Measurements from ENCODE around the gene GJA1.
"Not testable (repeated sequence)": the region's sequence is repeated elsewhere in the genome, so short reads cannot be mapped to it uniquely, and the experiment has no call there.

The GJA1 gene

GRCh38 chr6:121408321-121408720 is 27.1 kb upstream of the GJA1 start:
- Histone ChIP-seq H3K4me3 (ENCODE audit: low read depth in 1 of 5, low read length in 5 of 5) (no peak overlapping the region), H3K27ac (ENCODE audit: low read depth, low read length) (no peak overlapping the region), H3K4me1 (ENCODE audit: control insufficient read depth in 5 of 5, insufficient read depth in 5 of 5, low read length in 5 of 5) (no peaks in the 10 kb centered on the region), H3K27me3 (ENCODE audit: control insufficient read depth in 5 of 5, insufficient read depth in 4 of 5, low read length in 5 of 5) (no peaks in the 10 kb centered on the region), H3K36me3 (ENCODE audit: control insufficient read depth in 5 of 5, insufficient read depth in 5 of 5, low read length in 5 of 5) (no peaks in the 10 kb centered on the region), H3K9me3 (ENCODE audit: control insufficient read depth in 5 of 5, low read length in 5 of 5) (no peaks in the 10 kb centered on the region), H3K9ac (ENCODE audit: low read length in 5 of 5) (no peak overlapping the region)

GRCh38 chr6:121413879-121414278 is 21.6 kb upstream of the GJA1 start:
- Histone ChIP-seq H3K27me3 (ENCODE audit: control insufficient read depth in 5 of 5, insufficient read depth in 4 of 5, low read length in 5 of 5) (no peaks in the 10 kb centered on the region), H3K9ac (ENCODE audit: low read length in 5 of 5) (no peak overlapping the region), H3K36me3 (ENCODE audit: control insufficient read depth in 5 of 5, insufficient read depth in 5 of 5, low read length in 5 of 5) (no peaks in the 10 kb centered on the region), H3K27ac (ENCODE audit: low read depth, low read length) (no peak overlapping the region), H3K4me3 (ENCODE audit: low read depth in 1 of 5, low read length in 5 of 5) (no peak overlapping the region), H3K9me3 (ENCODE audit: control insufficient read depth in 5 of 5, low read length in 5 of 5) (no peaks in the 10 kb centered on the region), H3K4me1 (ENCODE audit: control insufficient read depth in 5 of 5, insufficient read depth in 5 of 5, low read length in 5 of 5) (no peaks in the 10 kb centered on the region)

- no peak overlapping the region for H3K27ac ChIP-seq (ENCODE audit: low read depth, low read length)
- H3K4me3 ChIP-seq (ENCODE audit: low read depth in 1 of 5, low read length in 5 of 5), result no peak overlapping the region
- no peak overlapping the region for H3K9ac ChIP-seq (ENCODE audit: low read length in 5 of 5)
- no peaks in the 10 kb centered on the region for H3K27me3 ChIP-seq (ENCODE audit: control insufficient read depth in 5 of 5, insufficient read depth in 4 of 5, low read length in 5 of 5)
- no peaks in the 10 kb centered on the region for H3K9me3 ChIP-seq (ENCODE audit: control insufficient read depth in 5 of 5, low read length in 5 of 5)
- H3K4me1 ChIP-seq (ENCODE audit: control insufficient read depth in 5 of 5, insufficient read depth in 5 of 5, low read length in 5 of 5), result no peaks in the 10 kb centered on the region
- H3K36me3 ChIP-seq (ENCODE audit: control insufficient read depth in 5 of 5, insufficient read depth in 5 of 5, low read length in 5 of 5), result no peaks in the 10 kb centered on the region
These were observed 17.1 kb upstream of the GJA1 start for GRCh38 chr6:121418346-121418745.

- H3K4me1 ChIP-seq (ENCODE audit: control insufficient read depth in 5 of 5, insufficient read depth in 5 of 5, low read length in 5 of 5), result peaks cover 0 to 4% (median 0%) of the 10 kb centered on the region in 5 donors
- no peak overlapping the region for H3K27ac ChIP-seq (ENCODE audit: low read depth, low read length)
- H3K36me3 ChIP-seq (ENCODE audit: control insufficient read depth in 5 of 5, insufficient read depth in 5 of 5, low read length in 5 of 5), result no peaks in the 10 kb centered on the region
- no peak overlapping the region for H3K4me3 ChIP-seq (ENCODE audit: low read depth in 1 of 5, low read length in 5 of 5)
- H3K9me3 ChIP-seq (ENCODE audit: control insufficient read depth in 5 of 5, low read length in 5 of 5), result no peaks in the 10 kb centered on the region
- H3K27me3 ChIP-seq (ENCODE audit: control insufficient read depth in 5 of 5, insufficient read depth in 4 of 5, low read length in 5 of 5), result no peaks in the 10 kb centered on the region
- no peak overlapping the region for H3K9ac ChIP-seq (ENCODE audit: low read length in 5 of 5)
These were observed 8.8 kb upstream of the GJA1 start for GRCh38 chr6:121426686-121427085.

- H3K36me3 ChIP-seq (ENCODE audit: control insufficient read depth in 5 of 5, insufficient read depth in 5 of 5, low read length in 5 of 5), result no peaks in the 10 kb centered on the region
- no peak overlapping the region for H3K27ac ChIP-seq (ENCODE audit: low read depth, low read length)
- H3K4me1 ChIP-seq (ENCODE audit: control insufficient read depth in 5 of 5, insufficient read depth in 5 of 5, low read length in 5 of 5), result peaks cover 0 to 4% (median 0%) of the 10 kb centered on the region in 5 donors
- no peak overlapping the region for H3K9ac ChIP-seq (ENCODE audit: low read length in 5 of 5)
- H3K4me3 ChIP-seq (ENCODE audit: low read depth in 1 of 5, low read length in 5 of 5), result no peak overlapping the region
- no peaks in the 10 kb centered on the region for H3K27me3 ChIP-seq (ENCODE audit: control insufficient read depth in 5 of 5, insufficient read depth in 4 of 5, low read length in 5 of 5)
- no peaks in the 10 kb centered on the region for H3K9me3 ChIP-seq (ENCODE audit: control insufficient read depth in 5 of 5, low read length in 5 of 5)
These were observed 6.3 kb upstream of the GJA1 start for GRCh38 chr6:121428872-121429756.

- Histone ChIP-seq H3K27me3 (ENCODE audit: control insufficient read depth in 5 of 5, insufficient read depth in 4 of 5, low read length in 5 of 5) (no peaks in the 10 kb centered on the region), H3K27ac (ENCODE audit: low read depth, low read length) (no peak overlapping the region), H3K9me3 (ENCODE audit: control insufficient read depth in 5 of 5, low read length in 5 of 5) (no peaks in the 10 kb centered on the region), H3K9ac (ENCODE audit: low read length in 5 of 5) (no peak overlapping the region), H3K4me1 (ENCODE audit: control insufficient read depth in 5 of 5, insufficient read depth in 5 of 5, low read length in 5 of 5) (peaks cover 0 to 4% (median 3%) of the 10 kb centered on the region in 5 donors), H3K36me3 (ENCODE audit: control insufficient read depth in 5 of 5, insufficient read depth in 5 of 5, low read length in 5 of 5) (no peaks in the 10 kb centered on the region), H3K4me3 (ENCODE audit: low read depth in 1 of 5, low read length in 5 of 5) (no peak overlapping the region)
These were observed 4.7 kb upstream of the GJA1 start for GRCh38 chr6:121430514-121431460.

- H3K4me3 ChIP-seq (ENCODE audit: low read depth in 1 of 5, low read length in 5 of 5); H3K27ac ChIP-seq (ENCODE audit: low read depth, low read length): not testable (repeated sequence)
These were observed 3.7 kb upstream of the GJA1 start for GRCh38 chr6:121431776-121432175.

GRCh38 chr6:121434037-121434770 is 1.2 kb upstream of the GJA1 start:
- Histone ChIP-seq H3K36me3 (ENCODE audit: control insufficient read depth in 5 of 5, insufficient read depth in 5 of 5, low read length in 5 of 5) (no peaks in the 10 kb centered on the region), H3K27me3 (ENCODE audit: control insufficient read depth in 5 of 5, insufficient read depth in 4 of 5, low read length in 5 of 5) (no peaks in the 10 kb centered on the region), H3K4me1 (ENCODE audit: control insufficient read depth in 5 of 5, insufficient read depth in 5 of 5, low read length in 5 of 5) (peaks cover 0 to 14% (median 10%) of the 10 kb centered on the region in 5 donors), H3K27ac (ENCODE audit: low read depth, low read length) (no peak overlapping the region), H3K9me3 (ENCODE audit: control insufficient read depth in 5 of 5, low read length in 5 of 5) (no peaks in the 10 kb centered on the region), H3K9ac (ENCODE audit: low read length in 5 of 5) (no peak overlapping the region), H3K4me3 (ENCODE audit: low read depth in 1 of 5, low read length in 5 of 5) (no peak overlapping the region)

More at GRCh38 chr6:121431776-121432175, 3.7 kb upstream of the GJA1 start:
- H3K36me3 ChIP-seq (ENCODE audit: control insufficient read depth in 5 of 5, insufficient read depth in 5 of 5, low read length in 5 of 5); H3K9ac ChIP-seq (ENCODE audit: low read length in 5 of 5); H3K9me3 ChIP-seq (ENCODE audit: control insufficient read depth in 5 of 5, low read length in 5 of 5); H3K27me3 ChIP-seq (ENCODE audit: control insufficient read depth in 5 of 5, insufficient read depth in 4 of 5, low read length in 5 of 5); H3K4me1 ChIP-seq (ENCODE audit: control insufficient read depth in 5 of 5, insufficient read depth in 5 of 5, low read length in 5 of 5): not testable (repeated sequence)

- Histone ChIP-seq H3K27me3 (ENCODE audit: control insufficient read depth in 5 of 5, insufficient read depth in 4 of 5, low read length in 5 of 5) (no peaks in the 10 kb centered on the region), H3K9me3 (ENCODE audit: control insufficient read depth in 5 of 5, low read length in 5 of 5) (no peaks in the 10 kb centered on the region), H3K9ac (ENCODE audit: low read length in 5 of 5) (peak overlapping the region; percentile 90 to 97 (median 90)), H3K27ac (ENCODE audit: low read depth, low read length) (peak overlapping the region; percentile 98), H3K4me1 (ENCODE audit: control insufficient read depth in 5 of 5, insufficient read depth in 5 of 5, low read length in 5 of 5) (peaks cover 0 to 19% (median 11%) of the 10 kb centered on the region in 5 donors), H3K36me3 (ENCODE audit: control insufficient read depth in 5 of 5, insufficient read depth in 5 of 5, low read length in 5 of 5) (no peaks in the 10 kb centered on the region), H3K4me3 (ENCODE audit: low read depth in 1 of 5, low read length in 5 of 5) (peak overlapping the region; percentile 81 to 89 (median 86))
These were observed 920 bp downstream of the GJA1 start for GRCh38 chr6:121436274-121436857.
